ENCODE measurements around the gene BUD31.

DNA sequence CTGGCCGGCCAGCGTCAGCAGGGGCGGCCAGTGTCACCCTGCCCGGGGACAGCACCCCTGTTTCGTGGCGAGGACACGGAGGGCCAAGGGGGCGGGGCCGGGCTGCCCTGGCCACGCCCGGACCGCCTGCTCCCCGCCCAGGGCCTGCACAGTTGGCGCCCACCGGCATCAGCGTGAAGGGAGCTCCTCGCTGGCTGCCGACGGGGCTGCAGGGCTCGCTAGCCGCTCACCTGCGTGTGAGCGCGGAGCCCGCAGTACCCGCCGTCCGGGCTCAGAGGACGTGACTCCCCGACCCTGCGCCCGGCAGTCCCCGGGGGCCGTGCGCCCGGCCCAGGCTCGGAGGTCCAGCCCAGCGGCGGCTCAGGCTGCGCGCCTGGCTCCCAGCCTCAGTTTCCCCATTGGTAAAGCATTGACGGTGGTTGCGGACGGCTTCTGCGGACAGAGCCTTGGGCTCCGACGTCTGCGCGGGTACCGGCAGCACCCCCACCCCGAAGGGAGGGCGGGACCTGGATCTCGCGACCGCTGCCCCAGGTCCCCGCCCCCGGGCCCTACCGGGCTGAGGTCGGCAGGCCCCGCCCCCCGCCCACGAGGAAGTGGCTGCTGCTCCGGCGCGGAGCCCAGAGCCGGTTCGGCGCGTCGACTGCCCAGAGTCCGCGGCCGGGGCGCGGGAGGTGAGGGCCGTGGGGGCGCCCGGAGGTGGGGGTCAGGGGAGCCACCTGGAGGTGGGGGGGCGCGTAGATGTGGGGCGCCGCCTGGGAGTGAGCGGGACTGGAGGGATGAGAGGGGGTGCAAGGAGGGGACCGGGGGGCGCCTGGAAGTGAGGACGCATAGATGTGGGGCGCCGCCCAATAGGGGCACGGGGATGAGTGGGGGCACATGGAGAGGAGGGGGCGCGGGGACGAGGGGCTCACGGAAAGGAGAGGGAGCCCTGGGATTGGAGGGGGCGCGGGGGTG, 34.4 kb upstream of the BUD31 start, which contains the start of gene ARPC1B:
- peak; percentile 69 to 93 (median 92) for TF ChIP-seq POLR2AphosphoS5 (IDR thresholded peaks at IDR 0.05)
- no peak for TF ChIP-seq CTCF (IDR thresholded peaks at IDR 0.05)
- TF ChIP-seq POLR2A (IDR thresholded peaks at IDR 0.05): peak; percentile 78

Measured in transverse colon (tissue), 4 donors.